ENCODE data around the gene TMEM131L. TPM values are rescaled to one million over a fixed set of nuclear protein-coding genes. Genes with fewer than 3 reads are reported as not detected.

The TMEM131L gene
- polyA plus RNA-seq, 1 donor (not counting 4 experiments of a cell fraction or from before 2014, with no cell fraction given): 10.3 TPM

GRCh38 chr4:153479101-153479500 is 12.9 kb downstream of the TMEM131L start:
- no peak overlapping the region for H3K4me2 ChIP-seq (ENCODE audit: control insufficient read depth, extremely low read depth, insufficient read depth, low read depth, low read length)
- H3K4me1 ChIP-seq (ENCODE audit: control insufficient read depth, extremely low read depth, insufficient read depth, low read length): peaks cover 9% of the 10 kb centered on the region
- DNase-seq (ENCODE audit: low read depth, low spot score): no peak
- H3K9me3 ChIP-seq (ENCODE audit: control insufficient read depth, low read depth, low read length): no peaks in the 10 kb centered on the region
- peaks cover 0 to 6% of the 10 kb centered on the region in 2 experiments for H3K36me3 ChIP-seq (ENCODE audit: control insufficient read depth in 2 of 2, extremely low read depth in 1 of 2, insufficient read depth in 2 of 2, low read length in 2 of 2)
- H3K27ac ChIP-seq (ENCODE audit: control insufficient read depth, insufficient read depth, low read length): no peak overlapping the region
- H4K20me1 ChIP-seq (ENCODE audit: control insufficient read depth, extremely low read depth, insufficient read depth, low read length): no peaks in the 10 kb centered on the region
- dilution Hi-C loops (cut with MboI; ENCODE audit: extremely low pct_ligation_motif_present, low sequenced_read_pairs): no loop called here
- no peak for FAIRE-seq
- peaks cover 2% of the 10 kb centered on the region for H3K79me2 ChIP-seq (ENCODE audit: control insufficient read depth, insufficient read depth, low read length)
- H3K27me3 ChIP-seq (ENCODE audit: control insufficient read depth, extremely low read depth, insufficient read depth, low read length): no peaks in the 10 kb centered on the region
- no peak overlapping the region for H3K4me3 ChIP-seq (ENCODE audit: control insufficient read depth in 2 of 3, extremely low read depth in 1 of 3, insufficient read depth in 2 of 3, low read depth in 1 of 3, low read length in 3 of 3)
- TF ChIP-seq EZH2 (IDR thresholded peaks at IDR 0.05; ENCODE audit: low read length) (no peak), CTCF (optimal IDR thresholded peaks at IDR 0.05 in 1 of 3, IDR thresholded peaks at IDR 0.05 in 1 of 3, conservative IDR thresholded peaks at IDR 0.05 in 1 of 3; ENCODE audit: extremely low read depth in 1 of 3, insufficient read depth in 2 of 3, low read length in 3 of 3) (no peak)
- H3K9me1 ChIP-seq (ENCODE audit: control insufficient read depth, extremely low read depth, insufficient read depth, low read length): no peaks in the 10 kb centered on the region
- H3K9ac ChIP-seq (ENCODE audit: control insufficient read depth, extremely low read depth, insufficient read depth, low read length): no peak overlapping the region
- no peak overlapping the region for H2AFZ ChIP-seq (ENCODE audit: control insufficient read depth, low read length)

- no peak overlapping the region for H3K27ac ChIP-seq (ENCODE audit: control insufficient read depth, insufficient read depth, low read length)
- dilution Hi-C loops (cut with MboI; ENCODE audit: extremely low pct_ligation_motif_present, low sequenced_read_pairs): no loop called here
- TF ChIP-seq CTCF (optimal IDR thresholded peaks at IDR 0.05 in 1 of 3, IDR thresholded peaks at IDR 0.05 in 1 of 3, conservative IDR thresholded peaks at IDR 0.05 in 1 of 3; ENCODE audit: extremely low read depth in 1 of 3, insufficient read depth in 2 of 3, low read length in 3 of 3) (no peak), EZH2 (IDR thresholded peaks at IDR 0.05; ENCODE audit: low read length) (no peak)
- no peak overlapping the region for H3K9ac ChIP-seq (ENCODE audit: control insufficient read depth, extremely low read depth, insufficient read depth, low read length)
- H2AFZ ChIP-seq (ENCODE audit: control insufficient read depth, low read length): no peak overlapping the region
- no peaks in the 10 kb centered on the region for H3K27me3 ChIP-seq (ENCODE audit: control insufficient read depth, extremely low read depth, insufficient read depth, low read length)
- no peaks in the 10 kb centered on the region for H3K9me1 ChIP-seq (ENCODE audit: control insufficient read depth, extremely low read depth, insufficient read depth, low read length)
- H3K79me2 ChIP-seq (ENCODE audit: control insufficient read depth, insufficient read depth, low read length): peaks cover 2% of the 10 kb centered on the region
- DNase-seq (ENCODE audit: low read depth, low spot score): no peak
- no peaks in the 10 kb centered on the region for H4K20me1 ChIP-seq (ENCODE audit: control insufficient read depth, extremely low read depth, insufficient read depth, low read length)
- no peak for FAIRE-seq
- no peaks in the 10 kb centered on the region for H3K36me3 ChIP-seq (ENCODE audit: control insufficient read depth in 2 of 2, extremely low read depth in 1 of 2, insufficient read depth in 2 of 2, low read length in 2 of 2)
- H3K4me2 ChIP-seq (ENCODE audit: control insufficient read depth, extremely low read depth, insufficient read depth, low read depth, low read length): no peak overlapping the region
- H3K4me3 ChIP-seq (ENCODE audit: control insufficient read depth in 2 of 3, extremely low read depth in 1 of 3, insufficient read depth in 2 of 3, low read depth in 1 of 3, low read length in 3 of 3): no peak overlapping the region
- peaks cover 13% of the 10 kb centered on the region for H3K4me1 ChIP-seq (ENCODE audit: control insufficient read depth, extremely low read depth, insufficient read depth, low read length)
- no peaks in the 10 kb centered on the region for H3K9me3 ChIP-seq (ENCODE audit: control insufficient read depth, low read depth, low read length)
These were observed 14.5 kb downstream of the TMEM131L start for GRCh38 chr4:153480704-153481103.

All from keratinocyte (primary cell).